Measurements from ENCODE around the gene DAPP1. TPM values are rescaled to one million over a fixed set of nuclear protein-coding genes. Genes with fewer than 3 reads are reported as not detected.

Gene DAPP1
- polyA plus RNA-seq, 3 donors: 63.1 to 125 (median 87.2) TPM

DNA sequence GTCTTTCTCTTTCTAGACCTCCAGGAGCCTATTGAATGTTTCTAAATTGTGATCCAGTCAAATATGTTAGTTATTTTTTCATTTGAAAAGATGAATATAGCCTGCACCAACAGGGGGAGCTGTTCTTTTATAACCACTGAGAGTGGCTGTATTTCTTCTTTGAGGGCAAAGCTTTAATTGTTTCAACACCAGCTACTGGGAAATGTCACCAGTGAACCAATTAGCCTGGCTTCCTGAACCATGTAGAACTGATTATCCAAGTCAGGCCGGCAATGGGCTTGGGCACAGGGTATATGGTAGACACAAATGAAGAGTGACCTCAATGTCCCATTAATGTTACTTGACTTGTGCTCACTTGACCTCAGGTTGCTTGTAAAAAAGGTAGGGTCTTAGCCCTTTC is 4.8 kb upstream of the DAPP1 start:
- H3K27ac Mint-ChIP-seq: peak overlapping the region in 1 of 7 donors; percentile 68
- no peak overlapping the region for H3K4me3 Mint-ChIP-seq
- no peak overlapping the region for H2AFZ ChIP-seq (ENCODE audit: insufficient read depth, low read depth, low read length, poor library complexity, severe bottlenecking)

DNA sequence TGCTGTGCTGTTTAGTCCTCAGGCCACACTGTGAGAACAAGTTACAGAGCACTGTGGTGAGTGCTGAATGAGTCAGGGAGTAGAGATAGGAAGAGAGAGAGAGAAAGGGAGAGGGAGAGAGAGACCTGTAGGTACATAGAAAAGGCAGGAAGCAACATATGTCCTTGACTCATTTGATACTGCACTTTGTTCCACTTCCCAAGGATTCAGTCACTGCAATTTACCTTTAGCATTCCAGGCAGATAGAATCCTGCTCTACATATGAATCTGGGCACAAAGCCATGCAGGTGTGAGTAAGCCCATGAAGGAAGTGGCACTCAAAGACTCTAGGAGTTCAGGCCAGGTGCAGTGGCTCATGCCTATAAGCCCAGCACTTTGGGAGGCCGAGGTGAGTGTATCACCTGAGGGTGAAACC is 1.0 kb upstream of the DAPP1 start:
- H3K4me2 ChIP-seq (replicated peaks; ENCODE audit: extremely low read depth, low read length, poor library complexity, severe bottlenecking): no peak overlapping the region

More for the DNA sequence above, 4.8 kb upstream of the DAPP1 start:
- Histone ChIP-seq H3K4me2 (replicated peaks; ENCODE audit: extremely low read depth, low read length, poor library complexity, severe bottlenecking) (no peak overlapping the region), H3K4me3 (replicated peaks in 1 of 3; ENCODE audit: low read depth in 2 of 3, low read length in 3 of 3) (no peak overlapping the region), H3K27ac (ENCODE audit: low read depth in 1 of 2, low read length in 2 of 2) (peak overlapping the region in 1 of 2 donors; percentile 30), H3K27me3 (ENCODE audit: control insufficient read depth in 2 of 2, insufficient read depth in 2 of 2, low read length in 2 of 2) (no peaks in the 10 kb centered on the region), H3K4me1 (ENCODE audit: control insufficient read depth in 1 of 2, insufficient read depth in 2 of 2, low read length in 2 of 2) (peaks cover 24 to 28% of the 10 kb centered on the region in 2 donors), H3K79me2 (ENCODE audit: insufficient read depth, low read length) (peaks cover 18% of the 10 kb centered on the region), H4K20me1 (ENCODE audit: insufficient read depth, low read length) (no peaks in the 10 kb centered on the region), H3K9me3 (replicated peaks in 1 of 2; ENCODE audit: control insufficient read depth in 1 of 2, insufficient read depth in 1 of 2, low read length in 2 of 2) (no peaks in the 10 kb centered on the region), H3K36me3 (replicated peaks in 1 of 2; ENCODE audit: control insufficient read depth in 1 of 2, insufficient read depth in 2 of 2, low read length in 2 of 2) (no peaks in the 10 kb centered on the region), H3K9ac (ENCODE audit: insufficient read depth, low read length, poor library complexity, severe bottlenecking) (no peak overlapping the region)
- WGBS (ENCODE audit: insufficient coverage): no CpG with 5 or more reads among the region's 1 CpG
- intact Hi-C loops (cut with micrococcal nuclease): loop anchor here in 1 of 2 donors (10.0 kb wide), 1 partner anchor 73 kb away; no protein-coding TSS in a partner anchor
- H3K4me1 Mint-ChIP-seq: peaks cover 31% of the 10 kb centered on the region
- H3K36me3 Mint-ChIP-seq: no peaks in the 10 kb centered on the region
- peaks cover 0 to 1% (median 1%) of the 10 kb centered on the region in 3 donors for H3K27me3 Mint-ChIP-seq (ENCODE audit: low read depth in 3 of 3)
- no peaks in the 10 kb centered on the region for H3K9me3 Mint-ChIP-seq
- peak; percentile 87 for TF ChIP-seq CTCF (IDR thresholded peaks at IDR 0.05)
- DNase-seq: peak; percentile 56 to 81 (median 73)

More for the DNA sequence above, 1.0 kb upstream of the DAPP1 start:
- Mint-ChIP-seq H3K9me3 (no peaks in the 10 kb centered on the region), H3K4me3 (peak overlapping the region in 1 of 2 donors; percentile 34), H3K27me3 (ENCODE audit: low read depth in 3 of 3) (peaks cover 0 to 1% (median 0%) of the 10 kb centered on the region in 3 donors), H3K27ac (peak overlapping the region in 6 of 7 donors; percentile 54 to 99 (median 96)), H3K36me3 (peaks cover 9 to 12% of the 10 kb centered on the region in 2 donors), H3K4me1 (peaks cover 55% of the 10 kb centered on the region)
- peak overlapping the region in 1 of 2 donors; percentile 94 for H3K27ac ChIP-seq (ENCODE audit: low read depth in 1 of 2, low read length in 2 of 2)
- no peaks in the 10 kb centered on the region for H3K36me3 ChIP-seq (replicated peaks in 1 of 2; ENCODE audit: control insufficient read depth in 1 of 2, insufficient read depth in 2 of 2, low read length in 2 of 2)
- no CpG with 5 or more reads among the region's 1 CpG for WGBS (ENCODE audit: insufficient coverage)
- peaks cover 25% of the 10 kb centered on the region for H4K20me1 ChIP-seq (ENCODE audit: insufficient read depth, low read length)
- peaks cover 55 to 61% of the 10 kb centered on the region in 2 donors for H3K4me1 ChIP-seq (ENCODE audit: control insufficient read depth in 1 of 2, insufficient read depth in 2 of 2, low read length in 2 of 2)
- no peak for TF ChIP-seq CTCF (IDR thresholded peaks at IDR 0.05)
- no peaks in the 10 kb centered on the region for H3K27me3 ChIP-seq (ENCODE audit: control insufficient read depth in 2 of 2, insufficient read depth in 2 of 2, low read length in 2 of 2)
- peak overlapping the region in 1 of 3 experiments; percentile 90 for H3K4me3 ChIP-seq (replicated peaks in 1 of 3; ENCODE audit: low read depth in 2 of 3, low read length in 3 of 3)
- DNase-seq: peak in 2 of 3 donors; percentile 21 to 46
- intact Hi-C loops (cut with micrococcal nuclease): loop anchor here (2.0 to 10.0 kb wide), 6 partner anchors 41 to 253 kb away; partner anchors contain the start of genes DNAJB14 (in 1 of the 2) and TRMT10A (in 1 of the 2)
- H3K79me2 ChIP-seq (ENCODE audit: insufficient read depth, low read length): peaks cover 56% of the 10 kb centered on the region
- no peaks in the 10 kb centered on the region for H3K9me3 ChIP-seq (replicated peaks in 1 of 2; ENCODE audit: control insufficient read depth in 1 of 2, insufficient read depth in 1 of 2, low read length in 2 of 2)
- H3K9ac ChIP-seq (ENCODE audit: insufficient read depth, low read length, poor library complexity, severe bottlenecking): no peak overlapping the region
- peak overlapping the region; percentile 32 for H2AFZ ChIP-seq (ENCODE audit: insufficient read depth, low read depth, low read length, poor library complexity, severe bottlenecking)
